Measurements from ENCODE around the gene CDC26.

CDC26 gene

GRCh38 chr9:113261917-113262671 lies 13.3 kb downstream of the CDC26 start:
- no peaks in the 10 kb centered on the region for H3K4me1 ChIP-seq (ENCODE audit: insufficient read depth, low read length, severe bottlenecking)
- no peaks in the 10 kb centered on the region for H3K9me3 ChIP-seq (ENCODE audit: low read length)
- H3F3A ChIP-seq (ENCODE audit: insufficient read depth, low read length), result no peaks in the 10 kb centered on the region
- no peaks in the 10 kb centered on the region for H3K27me3 ChIP-seq (ENCODE audit: insufficient read depth, low read length)
- no peak overlapping the region for H3K4me2 ChIP-seq (ENCODE audit: low read length)
- H4K20me1 ChIP-seq (ENCODE audit: insufficient read depth, low read length), result no peaks in the 10 kb centered on the region
- H3K79me2 ChIP-seq (ENCODE audit: insufficient read depth, low read length), result no peaks in the 10 kb centered on the region
- H3K9me2 ChIP-seq (ENCODE audit: low read depth, low read length), result no peaks in the 10 kb centered on the region
- H3K9ac ChIP-seq (ENCODE audit: low read length), result no peak overlapping the region
- peaks cover 28% of the 10 kb centered on the region for H3K36me3 ChIP-seq (ENCODE audit: insufficient read depth, low read length)
- no peak overlapping the region for H3K4me3 ChIP-seq (ENCODE audit: low read depth, low read length, poor library complexity, severe bottlenecking)
- H3K27ac ChIP-seq (ENCODE audit: low read depth, low read length, poor library complexity, severe bottlenecking), result no peak overlapping the region
- TF ChIP-seq EZH2 (IDR thresholded peaks at IDR 0.05; ENCODE audit: borderline replicate concordance, low read length) (no peak), CTCF (IDR thresholded peaks at IDR 0.05; ENCODE audit: low read length) (no peak)
- no peak overlapping the region for H2AFZ ChIP-seq (ENCODE audit: low read length)

- H3K79me2 ChIP-seq (ENCODE audit: insufficient read depth, low read length), result no peaks in the 10 kb centered on the region
- H3K27me3 ChIP-seq (ENCODE audit: insufficient read depth, low read length), result no peaks in the 10 kb centered on the region
- no peak overlapping the region for H3K4me3 ChIP-seq (ENCODE audit: low read depth, low read length, poor library complexity, severe bottlenecking)
- no peak overlapping the region for H3K4me2 ChIP-seq (ENCODE audit: low read length)
- TF ChIP-seq EZH2 (IDR thresholded peaks at IDR 0.05; ENCODE audit: borderline replicate concordance, low read length) (no peak), CTCF (IDR thresholded peaks at IDR 0.05; ENCODE audit: low read length) (no peak)
- H3K9me2 ChIP-seq (ENCODE audit: low read depth, low read length), result no peaks in the 10 kb centered on the region
- peaks cover 26% of the 10 kb centered on the region for H3K36me3 ChIP-seq (ENCODE audit: insufficient read depth, low read length)
- H4K20me1 ChIP-seq (ENCODE audit: insufficient read depth, low read length), result no peaks in the 10 kb centered on the region
- H3F3A ChIP-seq (ENCODE audit: insufficient read depth, low read length), result no peaks in the 10 kb centered on the region
- no peaks in the 10 kb centered on the region for H3K9me3 ChIP-seq (ENCODE audit: low read length)
- H3K9ac ChIP-seq (ENCODE audit: low read length), result no peak overlapping the region
- no peak overlapping the region for H2AFZ ChIP-seq (ENCODE audit: low read length)
- H3K27ac ChIP-seq (ENCODE audit: low read depth, low read length, poor library complexity, severe bottlenecking), result no peak overlapping the region
- H3K4me1 ChIP-seq (ENCODE audit: insufficient read depth, low read length, severe bottlenecking), result no peaks in the 10 kb centered on the region
Observed at GRCh38 chr9:113258282-113258681, 17.1 kb downstream of the CDC26 start.

GRCh38 chr9:113257863-113258262 lies 17.5 kb downstream of the CDC26 start:
- no peak overlapping the region for H2AFZ ChIP-seq (ENCODE audit: low read length)
- H3K79me2 ChIP-seq (ENCODE audit: insufficient read depth, low read length), result no peaks in the 10 kb centered on the region
- H3K9ac ChIP-seq (ENCODE audit: low read length), result no peak overlapping the region
- no peak overlapping the region for H3K27ac ChIP-seq (ENCODE audit: low read depth, low read length, poor library complexity, severe bottlenecking)
- no peak overlapping the region for H3K4me3 ChIP-seq (ENCODE audit: low read depth, low read length, poor library complexity, severe bottlenecking)
- TF ChIP-seq EZH2 (IDR thresholded peaks at IDR 0.05; ENCODE audit: borderline replicate concordance, low read length) (no peak), CTCF (IDR thresholded peaks at IDR 0.05; ENCODE audit: low read length) (no peak)
- H3K4me1 ChIP-seq (ENCODE audit: insufficient read depth, low read length, severe bottlenecking), result no peaks in the 10 kb centered on the region
- no peaks in the 10 kb centered on the region for H4K20me1 ChIP-seq (ENCODE audit: insufficient read depth, low read length)
- no peak overlapping the region for H3K4me2 ChIP-seq (ENCODE audit: low read length)
- peaks cover 26% of the 10 kb centered on the region for H3K36me3 ChIP-seq (ENCODE audit: insufficient read depth, low read length)
- no peaks in the 10 kb centered on the region for H3F3A ChIP-seq (ENCODE audit: insufficient read depth, low read length)
- no peaks in the 10 kb centered on the region for H3K9me3 ChIP-seq (ENCODE audit: low read length)
- no peaks in the 10 kb centered on the region for H3K9me2 ChIP-seq (ENCODE audit: low read depth, low read length)
- H3K27me3 ChIP-seq (ENCODE audit: insufficient read depth, low read length), result no peaks in the 10 kb centered on the region

Data from OCI-LY1 (cell line).